MG63 (cell line): ENCODE measurements around the gene ELAC2. TPM values are rescaled to one million over a fixed set of nuclear protein-coding genes. Genes with fewer than 3 reads are reported as not detected.

Experiments used
- DNase-seq: peaks from one replicate; pipeline ENCODE4 v3.0.0-alpha.2; 2020
- H3K27me3 ChIP-seq: fragments of 250-450 bp; sonication (Bioruptor Pico); 2 replicates; pipeline ENCODE4 v1.5.1; 2020; ENCODE audit warnings: mild to moderate bottlenecking, moderate library complexity
- H3K36me3 ChIP-seq: fragments of 250-450 bp; sonication (Bioruptor Pico); 2 replicates; pipeline ENCODE4 v1.5.1; 2020; ENCODE audit warnings: mild to moderate bottlenecking, moderate library complexity
- H3K4me3 ChIP-seq: fragments of 250-450 bp; sonication (Bioruptor Pico); 2 replicates; pipeline ENCODE4 v1.5.1; 2020; ENCODE audit warnings: mild to moderate bottlenecking, moderate library complexity
- H3K9me3 ChIP-seq: fragments of 250-450 bp; sonication (Bioruptor Pico); 2 replicates; pipeline ENCODE4 v1.5.1; 2020; ENCODE audit warnings: mild to moderate bottlenecking, moderate library complexity
- total RNA-seq: library from RNA; depleted of rRNA; stranded (reverse); fragments of >200 nt; shearing (Covaris generic); gene quantifications from 2 replicates; pipeline ENCODE4 v1.2.3, GENCODE V29; 2014; ENCODE audit warnings: low replicate concordance; rRNA removed

The ELAC2 gene, protein sequence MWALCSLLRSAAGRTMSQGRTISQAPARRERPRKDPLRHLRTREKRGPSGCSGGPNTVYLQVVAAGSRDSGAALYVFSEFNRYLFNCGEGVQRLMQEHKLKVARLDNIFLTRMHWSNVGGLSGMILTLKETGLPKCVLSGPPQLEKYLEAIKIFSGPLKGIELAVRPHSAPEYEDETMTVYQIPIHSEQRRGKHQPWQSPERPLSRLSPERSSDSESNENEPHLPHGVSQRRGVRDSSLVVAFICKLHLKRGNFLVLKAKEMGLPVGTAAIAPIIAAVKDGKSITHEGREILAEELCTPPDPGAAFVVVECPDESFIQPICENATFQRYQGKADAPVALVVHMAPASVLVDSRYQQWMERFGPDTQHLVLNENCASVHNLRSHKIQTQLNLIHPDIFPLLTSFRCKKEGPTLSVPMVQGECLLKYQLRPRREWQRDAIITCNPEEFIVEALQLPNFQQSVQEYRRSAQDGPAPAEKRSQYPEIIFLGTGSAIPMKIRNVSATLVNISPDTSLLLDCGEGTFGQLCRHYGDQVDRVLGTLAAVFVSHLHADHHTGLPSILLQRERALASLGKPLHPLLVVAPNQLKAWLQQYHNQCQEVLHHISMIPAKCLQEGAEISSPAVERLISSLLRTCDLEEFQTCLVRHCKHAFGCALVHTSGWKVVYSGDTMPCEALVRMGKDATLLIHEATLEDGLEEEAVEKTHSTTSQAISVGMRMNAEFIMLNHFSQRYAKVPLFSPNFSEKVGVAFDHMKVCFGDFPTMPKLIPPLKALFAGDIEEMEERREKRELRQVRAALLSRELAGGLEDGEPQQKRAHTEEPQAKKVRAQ
- total RNA-seq, result 32.8 and 58.4 TPM in 2 replicates

DNA sequence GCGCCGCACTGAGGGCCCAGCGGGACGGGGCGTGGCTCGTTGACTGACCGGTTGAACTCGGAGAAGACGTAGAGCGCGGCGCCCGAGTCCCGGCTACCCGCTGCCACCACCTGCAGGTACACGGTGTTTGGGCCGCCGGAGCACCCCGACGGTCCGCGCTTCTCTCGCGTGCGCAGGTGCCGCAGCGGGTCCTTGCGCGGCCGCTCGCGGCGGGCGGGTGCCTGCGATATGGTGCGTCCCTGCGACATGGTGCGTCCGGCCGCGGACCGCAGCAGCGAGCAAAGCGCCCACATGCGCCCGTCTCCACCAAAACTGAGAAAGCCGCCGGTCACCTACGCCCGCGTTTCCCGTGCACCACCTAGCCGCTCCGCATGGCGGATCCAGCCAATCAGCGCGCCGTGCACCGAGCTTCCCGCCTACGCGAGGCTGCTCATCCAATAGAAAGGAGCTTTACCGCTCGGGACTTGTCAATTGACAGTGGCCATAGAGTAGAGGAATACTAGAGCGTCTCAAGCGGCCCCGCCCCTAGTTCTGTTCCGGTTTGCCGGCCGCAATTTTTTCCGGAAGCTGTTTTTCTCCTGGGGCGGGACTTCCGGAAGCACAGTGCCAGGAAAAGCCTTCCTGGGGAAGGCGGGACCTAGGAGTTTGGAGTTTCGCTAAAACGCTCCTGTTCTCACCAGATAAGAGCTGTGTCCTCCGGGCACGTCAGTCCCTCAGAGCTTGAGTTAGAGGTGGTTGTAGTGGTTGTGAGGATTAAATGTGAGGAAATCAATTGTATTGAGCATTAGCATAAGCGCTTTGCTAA, at the start of gene ELAC2:
Gene ELAC2, minus strand, starts transcription at position 373 of the 805 bp plus-strand sequence. Its CDS starts 80 bp downstream, at position 293.
- H3K36me3 ChIP-seq, result peaks cover 27% of the 10 kb centered on the region
- H3K4me3 ChIP-seq, result peak within 1 kb of the TSS; percentile 73
- no peaks in the 10 kb centered on the region for H3K9me3 ChIP-seq
- no peaks in the 10 kb centered on the region for H3K27me3 ChIP-seq
- peak; percentile 94 for DNase-seq

DNA sequence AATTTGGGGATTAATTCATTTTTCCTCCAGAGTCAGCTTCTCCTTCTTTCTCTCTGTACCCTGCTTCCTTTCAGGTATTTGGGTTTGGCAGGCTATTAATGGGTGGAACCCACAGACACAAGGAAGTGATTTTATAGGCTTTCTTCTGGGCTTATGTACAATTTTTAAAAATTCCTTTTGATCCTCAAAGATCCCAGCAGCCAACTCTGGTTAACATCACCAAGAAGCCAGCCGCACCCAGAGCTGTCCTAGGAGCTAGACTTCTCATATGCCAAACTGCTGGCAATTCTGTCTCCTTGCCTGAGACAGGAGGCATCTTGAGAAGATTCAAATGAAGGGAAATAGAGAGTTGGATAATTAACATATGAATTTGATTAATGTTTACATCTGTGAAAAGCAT, 47.2 kb upstream of the ELAC2 start:
- H3K36me3 ChIP-seq, result no peaks in the 10 kb centered on the region
- no peaks in the 10 kb centered on the region for H3K9me3 ChIP-seq
- H3K4me3 ChIP-seq, result no peak overlapping the region
- H3K27me3 ChIP-seq, result no peaks in the 10 kb centered on the region
- DNase-seq, result no peak

DNA sequence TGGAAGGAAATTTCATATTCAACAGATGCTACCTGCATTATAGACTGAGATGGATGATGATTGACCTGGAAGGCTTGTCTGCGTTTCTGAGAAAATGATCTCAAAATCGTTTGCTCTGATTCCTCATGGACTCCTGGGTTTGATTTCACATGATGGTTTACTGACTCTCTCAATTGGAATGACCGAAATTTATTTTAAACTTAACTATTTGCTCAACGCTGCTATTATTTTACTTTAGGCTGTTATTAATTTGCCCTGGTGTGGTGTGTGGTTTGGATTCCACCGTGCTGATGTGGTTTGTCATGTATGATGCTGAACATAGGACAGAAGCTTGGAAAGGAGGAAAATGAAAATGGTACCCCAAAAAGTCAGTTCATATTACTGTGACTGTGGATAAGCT, 37.3 kb upstream of the ELAC2 start:
- Histone ChIP-seq H3K36me3 (no peaks in the 10 kb centered on the region), H3K27me3 (no peaks in the 10 kb centered on the region), H3K4me3 (no peak overlapping the region), H3K9me3 (no peaks in the 10 kb centered on the region)
- no peak for DNase-seq

DNA sequence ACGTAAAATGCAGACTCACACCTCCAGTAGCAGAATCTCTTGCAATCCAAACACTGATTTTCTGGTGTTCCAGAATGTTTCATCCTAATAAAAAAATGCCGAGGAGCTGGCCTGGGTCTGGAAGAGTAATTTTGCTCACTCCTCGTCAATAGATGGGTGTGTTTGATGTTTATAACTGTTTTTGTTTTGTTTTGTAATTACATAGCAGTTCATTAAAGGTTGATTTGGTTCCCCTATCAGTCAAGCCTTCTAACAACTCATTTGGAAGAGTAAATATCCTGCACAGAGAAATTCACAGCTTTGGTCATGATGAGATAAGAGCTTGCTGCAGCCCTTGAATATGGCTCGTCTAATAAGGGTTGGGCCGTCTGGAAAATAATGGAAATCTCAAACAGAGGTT, 36.8 kb upstream of the ELAC2 start:
- Histone ChIP-seq H3K4me3 (no peak overlapping the region), H3K36me3 (no peaks in the 10 kb centered on the region), H3K27me3 (no peaks in the 10 kb centered on the region), H3K9me3 (no peaks in the 10 kb centered on the region)
- DNase-seq, result no peak

DNA sequence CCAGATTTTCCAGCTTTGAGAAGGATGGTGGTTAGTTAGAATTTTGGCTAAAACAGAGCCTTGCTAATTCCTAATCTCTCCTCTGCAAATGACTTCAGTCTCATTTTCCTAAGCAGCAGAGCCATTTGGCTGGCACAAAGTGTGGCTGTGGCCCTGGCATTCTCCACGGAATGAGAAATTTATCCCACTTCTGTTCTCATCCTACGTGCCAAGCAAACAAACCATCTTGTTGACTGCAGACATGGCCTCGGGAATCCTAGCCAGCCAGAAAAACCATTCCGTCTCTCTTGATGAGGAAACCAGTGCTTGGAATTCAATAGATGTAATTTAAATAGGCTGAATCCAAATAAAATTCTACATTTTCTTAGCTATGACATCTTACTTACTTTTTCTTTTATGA, 34.1 kb upstream of the ELAC2 start:
- DNase-seq, result no peak
- Histone ChIP-seq H3K36me3 (no peaks in the 10 kb centered on the region), H3K27me3 (no peaks in the 10 kb centered on the region), H3K9me3 (no peaks in the 10 kb centered on the region), H3K4me3 (no peak overlapping the region)

DNA sequence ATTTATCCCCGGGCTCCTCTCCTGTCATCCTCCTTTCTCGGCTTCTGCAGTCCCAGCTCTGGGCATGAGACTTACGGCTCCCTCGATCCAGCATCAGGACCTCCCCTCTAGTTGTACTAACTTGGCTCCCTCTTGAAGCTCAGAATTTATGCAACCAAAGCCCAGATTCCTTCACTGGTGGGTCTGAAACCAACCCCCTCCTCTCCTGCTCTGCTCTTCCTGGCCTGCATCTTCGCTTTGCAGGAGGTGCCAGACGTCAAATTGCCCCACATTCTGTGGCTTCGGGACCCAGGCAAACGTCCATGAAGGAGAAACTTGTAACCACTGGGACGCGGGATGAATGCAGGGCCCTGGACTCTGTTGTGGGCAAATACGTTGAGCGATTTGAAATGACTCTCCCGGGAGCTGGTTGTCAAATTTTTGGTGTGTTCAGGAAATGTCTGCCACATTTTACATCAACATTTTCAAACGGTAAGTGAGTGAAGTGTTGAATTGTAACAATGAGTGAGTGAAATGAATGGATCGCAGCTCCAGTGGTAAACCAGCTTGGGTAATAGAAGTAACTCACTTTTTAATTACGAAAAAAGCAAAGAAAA, 29.3 kb upstream of the ELAC2 start:
- DNase-seq, result no peak
- H3K9me3 ChIP-seq, result no peaks in the 10 kb centered on the region
- no peaks in the 10 kb centered on the region for H3K27me3 ChIP-seq
- no peak overlapping the region for H3K4me3 ChIP-seq
- H3K36me3 ChIP-seq, result no peaks in the 10 kb centered on the region

DNA sequence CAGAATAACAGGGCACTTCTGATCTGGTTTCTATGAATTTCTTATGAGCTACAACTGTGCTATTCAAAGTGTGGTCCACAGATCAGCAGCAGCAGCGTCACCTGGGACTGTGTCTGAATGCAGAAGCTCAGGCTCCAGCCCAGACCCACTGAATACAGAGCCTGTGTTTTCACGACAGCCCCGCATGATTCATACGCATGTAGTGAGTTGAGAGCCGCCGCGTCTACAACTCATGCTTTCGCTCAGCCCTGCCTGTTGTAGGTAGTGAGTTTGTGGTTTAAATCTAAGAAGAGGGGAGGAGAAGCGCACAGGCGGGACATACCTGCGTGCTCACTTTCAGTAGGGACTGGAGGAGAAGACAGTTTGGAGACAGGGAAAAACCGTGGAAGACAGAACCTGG, 28.5 kb upstream of the ELAC2 start:
- H3K36me3 ChIP-seq, result no peaks in the 10 kb centered on the region
- no peak for DNase-seq
- H3K9me3 ChIP-seq, result no peaks in the 10 kb centered on the region
- no peaks in the 10 kb centered on the region for H3K27me3 ChIP-seq
- H3K4me3 ChIP-seq, result no peak overlapping the region

DNA sequence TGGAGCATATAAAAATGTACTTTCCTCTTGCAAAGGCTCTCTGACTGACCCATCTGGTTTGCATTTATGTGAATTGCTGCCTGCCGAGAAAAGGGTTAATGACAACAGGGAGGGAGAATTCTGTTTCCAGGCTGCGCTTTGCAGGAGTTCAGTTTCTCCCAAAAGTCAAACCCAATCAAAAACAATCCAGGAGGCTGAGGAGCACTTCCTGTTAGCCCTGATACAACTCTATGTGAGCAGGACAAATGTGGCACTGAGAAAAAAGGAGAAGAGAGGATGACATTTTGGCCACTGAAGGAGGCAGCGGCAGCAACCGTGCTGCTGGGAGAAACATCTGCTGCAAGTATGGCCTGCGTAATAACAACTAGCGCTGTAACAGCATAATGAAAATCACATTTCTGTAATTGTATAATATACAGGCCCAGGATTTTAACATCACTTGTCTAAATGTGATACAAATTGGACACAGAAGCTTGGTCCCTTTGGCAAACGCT, 26.8 kb upstream of the ELAC2 start:
- H3K36me3 ChIP-seq, result no peaks in the 10 kb centered on the region
- DNase-seq, result no peak
- no peaks in the 10 kb centered on the region for H3K9me3 ChIP-seq

DNA sequence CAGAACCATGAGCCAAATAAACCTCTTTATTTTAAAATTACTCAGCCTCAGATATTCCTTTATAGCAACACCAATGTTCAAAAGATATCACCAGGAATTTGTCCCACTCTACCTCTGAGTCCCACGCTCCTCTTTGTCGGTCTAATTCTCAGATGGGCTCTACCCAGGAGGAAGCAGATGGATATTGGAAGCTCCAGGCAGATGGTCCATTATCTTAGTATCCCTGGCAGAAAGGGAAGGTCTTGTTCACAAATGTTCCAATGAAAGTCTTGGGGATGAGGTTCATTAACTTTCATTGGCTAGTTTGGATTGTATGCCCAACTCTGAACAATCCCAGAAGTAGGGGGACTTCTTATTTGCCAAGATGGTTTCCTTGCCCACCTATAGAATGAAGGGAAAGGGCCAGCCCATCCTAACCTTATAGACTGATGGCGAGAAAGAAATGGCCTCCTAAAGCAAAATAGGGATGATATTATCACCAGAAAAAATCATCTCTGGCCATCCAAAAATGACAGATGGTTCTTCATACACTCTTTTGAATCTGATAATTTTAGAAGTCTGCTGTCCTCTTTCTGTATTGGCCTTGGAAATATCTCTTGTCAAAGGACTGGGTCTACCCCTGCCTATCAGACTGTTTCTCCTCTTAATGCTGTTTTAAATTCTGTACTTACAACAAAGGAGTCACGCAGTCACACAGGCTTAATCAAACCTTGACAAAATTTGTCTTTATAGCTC, 21.3 kb upstream of the ELAC2 start:
- no peak for DNase-seq
- Histone ChIP-seq H3K36me3 (no peaks in the 10 kb centered on the region), H3K9me3 (no peaks in the 10 kb centered on the region), H3K4me3 (no peak overlapping the region), H3K27me3 (no peaks in the 10 kb centered on the region)

More for the DNA sequence above, 26.8 kb upstream of the ELAC2 start:
- Histone ChIP-seq H3K4me3 (no peak overlapping the region), H3K27me3 (no peaks in the 10 kb centered on the region)

DNA sequence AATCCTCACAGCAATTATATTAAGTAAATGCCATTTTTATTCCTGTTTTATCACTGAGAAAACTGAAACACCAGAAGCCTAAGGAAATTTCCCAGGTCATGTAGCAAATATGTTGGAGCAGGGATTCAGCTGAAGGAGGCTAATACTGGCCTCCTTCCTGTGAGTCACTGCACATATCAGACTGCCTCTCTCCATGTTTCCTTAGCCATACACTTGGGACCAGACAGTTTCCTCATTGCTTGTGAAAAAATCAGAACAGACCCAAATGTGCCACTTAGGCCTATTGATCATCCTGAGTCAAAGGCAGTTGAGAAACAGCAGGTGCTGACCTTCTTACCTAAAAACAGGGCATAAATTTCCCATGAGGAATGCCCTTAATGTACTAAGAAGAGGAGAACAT, 18.9 kb upstream of the ELAC2 start:
- Histone ChIP-seq H3K9me3 (no peaks in the 10 kb centered on the region), H3K36me3 (no peaks in the 10 kb centered on the region), H3K27me3 (no peaks in the 10 kb centered on the region), H3K4me3 (no peak overlapping the region)
- no peak for DNase-seq

DNA sequence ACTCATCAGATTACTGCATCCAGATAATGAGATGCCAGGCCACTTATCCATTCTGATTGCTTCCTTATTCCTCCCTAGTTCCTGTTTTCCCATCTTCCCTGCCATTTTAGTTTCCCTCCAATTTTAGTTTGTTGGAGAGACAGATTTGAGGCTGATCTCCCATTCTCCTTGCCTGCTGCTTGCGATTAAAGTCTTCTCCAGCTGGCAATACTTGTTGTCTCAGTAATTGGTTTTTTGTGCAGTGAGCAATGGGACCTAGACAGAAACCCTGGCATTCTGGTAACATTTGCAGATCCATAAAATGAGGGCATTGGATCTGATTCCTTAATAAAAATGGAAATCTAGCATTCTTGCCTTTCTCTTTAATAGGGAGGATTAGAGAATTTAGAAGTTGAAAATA, 17.6 kb upstream of the ELAC2 start:
- no peak for DNase-seq
- Histone ChIP-seq H3K36me3 (no peaks in the 10 kb centered on the region), H3K27me3 (no peaks in the 10 kb centered on the region), H3K4me3 (no peak overlapping the region), H3K9me3 (no peaks in the 10 kb centered on the region)

DNA sequence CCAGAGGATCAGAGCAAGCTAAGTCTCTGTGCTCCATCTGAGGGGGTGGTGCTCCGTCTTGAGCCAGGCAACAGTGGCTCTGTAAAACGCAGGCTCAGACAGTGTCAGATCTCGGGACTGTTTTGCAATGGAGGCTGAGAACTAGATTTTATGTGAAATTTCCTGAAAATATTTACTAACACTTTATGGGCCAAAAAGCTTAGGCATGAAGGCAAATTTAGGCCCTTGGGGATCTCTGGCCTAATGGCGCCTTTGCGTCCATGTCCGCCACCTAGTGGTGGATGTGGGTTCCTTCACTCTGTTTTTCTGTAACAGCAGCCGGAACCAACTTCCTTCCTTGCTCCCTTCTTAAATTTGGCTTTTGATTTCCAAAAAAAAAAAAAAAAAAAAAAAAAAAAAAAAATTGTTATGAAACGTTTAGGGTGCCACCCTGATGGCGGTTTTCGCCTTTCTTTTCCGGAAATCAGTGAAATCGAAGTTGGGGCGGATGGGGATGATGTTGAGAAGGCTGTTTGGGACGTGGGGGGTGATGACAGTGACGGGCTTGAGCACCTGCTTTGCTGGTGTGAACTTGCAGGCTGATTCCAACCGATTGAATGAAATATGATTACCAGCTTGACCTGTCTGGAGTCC, 14.0 kb upstream of the ELAC2 start:
- Histone ChIP-seq H3K4me3 (no peak overlapping the region), H3K27me3 (no peaks in the 10 kb centered on the region)

DNA sequence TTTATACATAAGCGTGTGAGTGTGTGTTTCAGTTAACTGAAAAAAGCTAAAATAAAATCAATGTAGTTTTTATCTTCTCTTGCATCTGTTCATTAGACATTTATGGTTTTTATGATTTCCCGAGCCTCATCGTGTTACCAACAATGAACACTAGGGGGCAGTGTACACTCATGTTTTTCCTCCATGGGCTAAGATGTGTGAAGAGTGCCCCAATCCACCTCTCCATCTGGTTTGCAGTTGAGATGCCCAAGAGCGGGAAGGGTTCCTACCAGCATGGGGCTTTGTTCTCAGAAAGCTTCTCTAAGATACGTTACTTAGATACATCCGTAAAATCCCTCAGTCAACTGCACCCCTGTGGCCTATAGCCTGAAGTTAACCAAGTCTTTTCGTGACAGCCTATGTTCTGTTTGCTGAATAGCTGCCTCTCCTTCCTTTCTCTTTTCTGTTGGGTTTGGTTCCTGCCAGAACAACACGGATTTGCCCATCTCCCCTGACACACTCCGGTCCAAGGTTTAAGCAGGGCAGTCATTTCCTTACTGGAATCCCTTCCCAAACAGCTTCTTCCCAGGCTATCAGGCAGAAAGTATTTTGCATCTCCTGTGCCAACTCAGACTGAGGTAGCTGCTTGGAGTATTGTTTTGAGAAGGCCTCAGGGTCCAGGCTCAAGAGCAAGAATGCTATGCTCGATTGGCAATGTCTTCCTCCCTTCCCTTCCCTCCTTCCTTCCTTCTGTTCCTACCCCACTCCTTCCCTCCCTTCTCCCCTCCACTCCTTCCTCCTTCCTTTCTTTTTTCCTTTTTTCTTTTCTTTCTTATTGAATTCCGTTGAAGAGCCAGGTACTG, 12.9 kb upstream of the ELAC2 start:
- Histone ChIP-seq H3K4me3 (no peak overlapping the region), H3K27me3 (no peaks in the 10 kb centered on the region), H3K36me3 (no peaks in the 10 kb centered on the region), H3K9me3 (no peaks in the 10 kb centered on the region)
- no peak for DNase-seq

More for the DNA sequence above, 14.0 kb upstream of the ELAC2 start:
- H3K36me3 ChIP-seq, result no peaks in the 10 kb centered on the region
- DNase-seq, result no peak
- no peaks in the 10 kb centered on the region for H3K9me3 ChIP-seq

DNA sequence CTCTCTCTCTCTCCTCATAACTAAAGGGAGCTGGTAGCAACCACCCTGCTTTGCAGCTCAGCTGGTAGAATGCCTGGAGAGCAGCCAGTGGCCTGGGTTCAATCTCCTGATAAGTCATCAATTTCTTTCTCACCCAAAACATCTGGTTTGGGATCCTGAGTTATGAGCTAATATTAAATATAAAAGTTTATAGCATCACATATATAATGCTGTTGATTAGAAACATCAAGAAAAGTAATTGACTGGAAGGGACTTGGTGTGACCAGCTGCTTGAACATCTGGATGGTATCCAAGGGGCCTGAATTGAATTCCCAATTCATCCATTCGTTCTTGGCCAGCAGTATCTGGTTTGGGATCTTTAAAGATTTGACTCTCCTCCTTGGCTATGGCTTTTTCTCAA, 12.2 kb upstream of the ELAC2 start:
- DNase-seq, result no peak
- Histone ChIP-seq H3K27me3 (no peaks in the 10 kb centered on the region), H3K4me3 (no peak overlapping the region), H3K9me3 (no peaks in the 10 kb centered on the region), H3K36me3 (no peaks in the 10 kb centered on the region)

DNA sequence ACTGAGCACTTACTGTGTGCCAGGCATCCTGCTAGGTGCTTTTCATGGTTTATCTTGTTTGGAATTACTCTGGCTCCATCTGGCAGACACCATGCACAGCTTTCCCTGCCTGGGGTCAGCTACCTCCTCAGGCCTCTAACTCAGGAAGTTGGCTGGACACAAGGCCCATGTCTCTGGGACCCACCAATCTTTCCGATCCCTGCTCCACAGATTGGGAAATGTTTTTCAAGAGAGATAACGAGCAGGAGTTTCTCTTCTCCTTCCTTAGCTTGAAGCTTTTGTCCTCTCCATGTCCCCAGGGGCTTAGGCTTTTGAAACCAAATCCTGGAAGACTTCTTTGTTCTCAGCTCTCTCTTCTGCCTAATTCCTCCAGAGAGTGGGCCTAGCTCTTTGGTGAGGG, 11.5 kb upstream of the ELAC2 start:
- DNase-seq, result no peak
- no peaks in the 10 kb centered on the region for H3K9me3 ChIP-seq
- H3K36me3 ChIP-seq, result no peaks in the 10 kb centered on the region
- no peak overlapping the region for H3K4me3 ChIP-seq
- no peaks in the 10 kb centered on the region for H3K27me3 ChIP-seq
